ENCODE results near the gene RPS6KA1. TPM values are rescaled to one million over a fixed set of nuclear protein-coding genes. Genes with fewer than 3 reads are reported as not detected.

Gene RPS6KA1
- total and polyA plus RNA-seq, 11 donors, result 1.1 to 24.4 (median 3.5) TPM

DNA sequence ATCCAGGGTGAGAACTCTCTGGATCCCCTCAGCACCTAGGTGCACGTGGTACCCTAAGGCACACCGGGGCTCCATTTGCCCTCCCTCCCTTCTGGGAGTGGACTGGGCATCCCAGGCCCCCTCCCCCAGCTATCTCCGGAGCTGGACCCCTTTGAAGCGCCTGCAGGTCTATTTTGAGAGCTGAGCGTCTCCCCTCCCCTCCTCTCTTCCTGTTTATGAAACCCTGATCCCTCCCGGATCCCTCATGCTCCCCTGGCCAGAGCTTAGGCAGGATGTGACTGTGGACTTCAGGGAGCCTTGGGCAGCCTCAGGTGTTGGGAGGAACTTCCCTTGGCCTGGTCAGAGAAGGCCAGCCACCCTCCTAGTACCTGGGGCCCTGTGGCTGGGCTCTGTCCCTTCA lies 10.2 kb downstream of the RPS6KA1 start:
- peak overlapping the region in 6 of 12 donors; percentile 10 to 99 (median 40) for H3K27ac ChIP-seq
- H3K27me3 ChIP-seq, result no peaks in the 10 kb centered on the region
- peaks cover 0 to 66% (median 10%) of the 10 kb centered on the region in 12 donors for H3K4me1 ChIP-seq
- H3K4me3 ChIP-seq, result no peak overlapping the region
- H3K36me3 ChIP-seq, result no peaks in the 10 kb centered on the region
- WGBS, 4 donors, result 17 to 36% (median 29%) methylated on average over 6 of the region's 6 CpGs
- TF ChIP-seq, protein P1, sequence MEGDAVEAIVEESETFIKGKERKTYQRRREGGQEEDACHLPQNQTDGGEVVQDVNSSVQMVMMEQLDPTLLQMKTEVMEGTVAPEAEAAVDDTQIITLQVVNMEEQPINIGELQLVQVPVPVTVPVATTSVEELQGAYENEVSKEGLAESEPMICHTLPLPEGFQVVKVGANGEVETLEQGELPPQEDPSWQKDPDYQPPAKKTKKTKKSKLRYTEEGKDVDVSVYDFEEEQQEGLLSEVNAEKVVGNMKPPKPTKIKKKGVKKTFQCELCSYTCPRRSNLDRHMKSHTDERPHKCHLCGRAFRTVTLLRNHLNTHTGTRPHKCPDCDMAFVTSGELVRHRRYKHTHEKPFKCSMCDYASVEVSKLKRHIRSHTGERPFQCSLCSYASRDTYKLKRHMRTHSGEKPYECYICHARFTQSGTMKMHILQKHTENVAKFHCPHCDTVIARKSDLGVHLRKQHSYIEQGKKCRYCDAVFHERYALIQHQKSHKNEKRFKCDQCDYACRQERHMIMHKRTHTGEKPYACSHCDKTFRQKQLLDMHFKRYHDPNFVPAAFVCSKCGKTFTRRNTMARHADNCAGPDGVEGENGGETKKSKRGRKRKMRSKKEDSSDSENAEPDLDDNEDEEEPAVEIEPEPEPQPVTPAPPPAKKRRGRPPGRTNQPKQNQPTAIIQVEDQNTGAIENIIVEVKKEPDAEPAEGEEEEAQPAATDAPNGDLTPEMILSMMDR (IDR thresholded peaks at IDR 0.05), result no peak
- no peak for TF ChIP-seq POLR2A (IDR thresholded peaks at IDR 0.05)
- DNase-seq (no peak), ATAC-seq (no peak)
- intact Hi-C loops (cut with DNase I), result no loop called here
- no peaks in the 10 kb centered on the region for H3K9me3 ChIP-seq

DNA sequence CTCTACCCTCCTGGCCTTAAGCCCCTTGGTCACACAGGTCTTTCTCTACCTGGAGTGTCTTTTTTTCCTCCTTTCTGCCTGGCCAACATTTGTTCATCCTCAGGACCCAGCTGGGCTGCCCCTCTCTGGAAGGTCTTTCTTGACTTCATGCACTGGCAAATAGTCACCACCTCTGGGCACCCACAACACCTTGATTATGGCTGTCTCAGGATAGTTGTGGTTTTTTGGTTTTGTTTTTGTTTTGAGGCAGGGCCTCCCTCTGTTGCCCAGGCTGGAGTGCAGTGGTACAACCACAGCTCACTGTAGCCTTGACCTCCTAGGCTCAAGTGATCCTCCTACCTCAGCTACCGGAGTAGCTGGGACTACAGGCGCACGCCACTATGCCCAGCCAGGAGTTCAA lies 10.8 kb downstream of the RPS6KA1 start:
- peaks cover 0 to 72% (median 10%) of the 10 kb centered on the region in 12 donors for H3K4me1 ChIP-seq
- no peak overlapping the region for H3K4me3 ChIP-seq
- 89 to 99% (median 95%) methylated on average over 3 of the region's 3 CpGs for WGBS, 4 donors
- H3K36me3 ChIP-seq, result no peaks in the 10 kb centered on the region
- intact Hi-C loops (cut with DNase I), result no loop called here
- H3K9me3 ChIP-seq, result no peaks in the 10 kb centered on the region
- ATAC-seq (no peak), DNase-seq (no peak)
- peak overlapping the region in 5 of 12 donors; percentile 10 to 99 (median 41) for H3K27ac ChIP-seq
- H3K27me3 ChIP-seq, result no peaks in the 10 kb centered on the region
- TF ChIP-seq, protein P1 (IDR thresholded peaks at IDR 0.05), result no peak
- TF ChIP-seq POLR2A (IDR thresholded peaks at IDR 0.05), result no peak

DNA sequence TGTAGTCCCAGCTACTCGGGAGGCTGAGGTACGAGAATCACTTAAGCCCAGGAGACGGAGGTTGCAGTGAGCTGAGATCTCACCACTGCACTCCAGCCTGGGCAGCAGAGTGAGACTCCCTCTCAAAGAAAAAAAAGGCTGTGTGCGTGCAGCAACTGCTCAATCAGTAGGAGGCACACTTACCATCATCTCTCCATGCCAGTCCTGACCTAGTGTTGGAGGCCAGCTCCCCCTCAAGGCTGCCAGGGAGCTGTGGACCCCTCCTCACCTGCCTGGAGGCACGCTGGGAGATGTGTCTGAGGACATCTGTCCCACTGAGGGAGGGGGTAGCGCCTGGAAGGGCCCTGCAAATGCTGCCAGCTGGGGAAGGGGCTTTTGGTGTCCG lies 11.9 kb downstream of the RPS6KA1 start:
- WGBS, 4 donors, result 80 to 88% (median 85%) methylated on average over 6 to 7 of the region's 7 CpGs
- Histone ChIP-seq H3K27me3 (no peaks in the 10 kb centered on the region), H3K4me3 (peak overlapping the region in 1 of 12 donors; percentile 38), H3K27ac (peak overlapping the region; percentile 6 to 99 (median 64)), H3K9me3 (no peaks in the 10 kb centered on the region), H3K4me1 (peaks cover 0 to 77% (median 10%) of the 10 kb centered on the region in 12 donors), H3K36me3 (no peaks in the 10 kb centered on the region)
- DNase-seq (no peak), ATAC-seq (no peak)
- TF ChIP-seq, protein P1 (IDR thresholded peaks at IDR 0.05), result no peak
- no peak for TF ChIP-seq POLR2A (IDR thresholded peaks at IDR 0.05)
- intact Hi-C loops (cut with DNase I), result no loop called here

DNA sequence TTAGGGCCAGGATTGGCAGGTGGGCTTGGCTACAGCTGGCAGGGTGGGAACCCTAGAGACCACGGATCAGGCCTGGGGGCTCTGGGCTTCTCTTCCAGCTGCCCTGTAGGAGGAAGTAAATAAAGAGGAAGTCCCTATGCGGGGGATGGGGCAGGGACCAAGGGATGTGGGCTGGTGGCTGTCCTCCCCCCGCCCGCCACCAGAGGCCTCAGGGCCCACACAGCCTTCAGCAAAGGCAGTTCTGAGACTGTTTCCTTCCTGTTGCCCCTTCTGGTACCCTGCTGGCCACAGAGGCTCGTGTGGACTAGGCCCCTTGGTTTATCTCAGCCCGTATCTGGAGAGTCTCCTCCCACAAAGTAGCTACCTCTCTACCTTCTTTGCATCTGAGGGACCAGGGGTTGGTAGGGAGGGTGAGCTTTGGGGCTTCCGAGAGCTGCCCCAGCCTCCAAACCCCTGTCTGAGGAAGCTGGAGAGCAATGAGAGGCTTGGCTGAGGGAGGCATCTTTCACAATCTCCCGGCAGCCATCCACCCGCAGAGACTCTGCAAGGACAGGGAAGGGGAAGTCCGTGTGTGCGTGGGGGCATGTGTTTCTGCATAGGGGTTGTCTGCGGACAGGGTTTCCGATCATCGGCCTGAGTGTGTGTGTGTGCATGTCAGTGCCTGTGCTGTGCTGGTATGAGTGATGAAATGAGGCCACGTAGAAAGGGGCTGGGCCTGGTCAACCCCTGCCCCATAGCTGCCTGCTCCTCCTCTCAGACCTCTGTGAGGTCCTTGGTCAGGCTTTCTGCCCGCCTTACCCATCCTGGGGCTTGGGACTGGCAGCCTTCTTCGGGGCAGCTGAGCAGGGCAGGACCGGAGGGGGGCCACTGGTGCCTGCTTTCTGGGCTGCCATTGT lies 12.5 kb downstream of the RPS6KA1 start:
- ATAC-seq, result peak; percentile 76 to 84 (median 78)
- Histone ChIP-seq H3K4me3 (peak overlapping the region in 3 of 12 donors; percentile 24 to 38 (median 33)), H3K9me3 (no peaks in the 10 kb centered on the region), H3K27me3 (no peaks in the 10 kb centered on the region), H3K27ac (peak overlapping the region; percentile 38 to 99 (median 64)), H3K4me1 (peaks cover 0 to 84% (median 10%) of the 10 kb centered on the region in 12 donors), H3K36me3 (peaks cover 0 to 2% (median 0%) of the 10 kb centered on the region in 9 donors)
- intact Hi-C loops (cut with DNase I), result no loop called here
- WGBS, 4 donors, result 40 to 63% (median 52%) methylated on average over 14 to 18 of the region's 18 CpGs
- TF ChIP-seq, protein P1 (IDR thresholded peaks at IDR 0.05), result peak in 8 of 12 donors; percentile 13 to 43 (median 32)
- TF ChIP-seq POLR2A (IDR thresholded peaks at IDR 0.05), result no peak
- peak; percentile 78 to 89 (median 84) for DNase-seq
